DOHH2 (cell line): ENCODE results near the gene NUDCD2.

Experiments used
- H3F3A ChIP-seq: fragments of 200-600 bp; sonication (generic), shearing (Covaris generic); 2 replicates; pipeline ENCODE4 v1.6.0; 2016; ENCODE audit warnings: antibody characterized with exemption, mild to moderate bottlenecking; ENCODE audit not compliant: control insufficient read depth, insufficient read depth
- H3K27ac ChIP-seq: fragments of 200-600 bp; sonication (generic); 2 replicates; pipeline ENCODE4 v1.5.1; 2014; ENCODE audit warnings: low read depth, mild to moderate bottlenecking, low read length, moderate library complexity
- H3K27me3 ChIP-seq: fragments of 200-600 bp; sonication (generic); 2 replicates; pipeline ENCODE4 v1.6.1; 2014; ENCODE audit warnings: mild to moderate bottlenecking, low read length, mixed read lengths; ENCODE audit not compliant: control insufficient read depth
- H3K36me3 ChIP-seq: fragments of 200-600 bp; sonication (generic); 2 replicates; pipeline ENCODE4 v1.6.1; 2014; ENCODE audit warnings: mild to moderate bottlenecking, low read length, moderate library complexity, mixed read lengths; ENCODE audit not compliant: control insufficient read depth
- H3K4me1 ChIP-seq: fragments of 200-600 bp; sonication (generic); 2 replicates; pipeline ENCODE4 v1.6.1; 2014; ENCODE audit warnings: mild to moderate bottlenecking, low read length, mixed read lengths; ENCODE audit not compliant: control insufficient read depth
- H3K4me2 ChIP-seq: fragments of 200-600 bp; sonication (generic); 2 replicates; pipeline ENCODE4 v1.6.0; 2014; ENCODE audit warnings: mild to moderate bottlenecking, low read length, moderate library complexity
- H3K4me3 ChIP-seq: fragments of 200-600 bp; sonication (generic); 2 replicates; pipeline ENCODE4 v1.5.1; 2014; ENCODE audit warnings: mild to moderate bottlenecking, low read length, mixed read lengths
- H3K79me2 ChIP-seq: fragments of 200-600 bp; sonication (generic); 2 replicates; pipeline ENCODE4 v1.6.1; 2014; ENCODE audit warnings: mild to moderate bottlenecking, low read length, mixed read lengths; ENCODE audit not compliant: control insufficient read depth
- H3K9me2 ChIP-seq: fragments of 200-600 bp; sonication (generic); replicated peaks from 2 replicates; pipeline ENCODE4 v1.6.1; 2014; ENCODE audit warnings: mild to moderate bottlenecking, low read length, mixed read lengths; ENCODE audit not compliant: control insufficient read depth
- H3K9me3 ChIP-seq: fragments of 200-600 bp; sonication (generic); 2 replicates; pipeline ENCODE4 v1.6.1; 2014; ENCODE audit warnings: antibody characterized with exemption, low read length, mixed read lengths; ENCODE audit not compliant: control insufficient read depth, insufficient read depth
- H4K20me1 ChIP-seq: fragments of 200-600 bp; sonication (generic); 2 replicates; pipeline ENCODE4 v1.6.0; 2014; ENCODE audit warnings: low read depth, mild to moderate bottlenecking, antibody characterized with exemption, low read length, moderate library complexity; ENCODE audit not compliant: control insufficient read depth, insufficient read depth
- EZH2phosphoT487 ChIP-seq: fragments of 200-600 bp; sonication (generic); IDR thresholded peaks from 2 replicates; pipeline ENCODE4 v1.6.1; 2017; ENCODE audit warnings: borderline replicate concordance, mild to moderate bottlenecking, antibody characterized with exemption, low read length, moderate library complexity, mixed read lengths
- TF ChIP-seq, protein P1 (sequence below): fragments of 200-600 bp; sonication (generic); IDR thresholded peaks from one replicate; pipeline ENCODE4 v1.5.1; 2014; ENCODE audit warnings: antibody characterized with exemption, mild to moderate bottlenecking, low read depth, low read length; ENCODE audit not compliant: poor library complexity, severe bottlenecking

NUDCD2 gene

DNA sequence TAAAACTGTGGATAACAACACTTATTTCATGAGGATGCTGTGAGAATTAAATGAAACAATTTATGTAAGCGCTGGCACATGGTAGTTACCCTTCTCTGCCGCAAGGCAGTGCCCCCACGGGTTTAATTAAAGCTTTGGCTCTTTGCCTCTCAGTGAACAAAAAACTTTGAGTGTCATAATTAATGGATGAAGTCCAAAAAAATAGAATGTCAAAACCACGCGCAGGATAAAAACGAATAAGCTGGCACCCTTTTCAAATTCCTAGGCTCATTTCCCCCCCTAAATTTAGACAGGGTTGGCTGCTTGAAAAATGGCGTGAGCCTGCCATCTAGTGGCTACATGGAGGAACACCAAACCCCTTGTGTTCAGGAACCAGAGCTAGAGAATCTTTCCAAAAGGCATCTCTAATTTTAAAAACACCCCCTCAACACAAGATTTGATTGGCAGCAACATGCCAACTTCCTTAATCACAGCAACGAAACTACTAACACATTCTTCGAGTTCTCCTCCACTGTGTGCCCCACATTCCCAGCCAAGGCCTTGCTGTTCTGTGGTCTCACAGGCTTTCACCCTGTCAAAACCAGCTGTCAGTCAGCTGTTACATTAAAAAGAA lies 51.5 kb downstream of the NUDCD2 start:
- Histone ChIP-seq H4K20me1 (no peaks in the 10 kb centered on the region), H3K9me2 (no peaks in the 10 kb centered on the region), H3K79me2 (no peaks in the 10 kb centered on the region), H3K4me2 (peak overlapping the region; percentile 48), H3K27me3 (no peaks in the 10 kb centered on the region), H3K27ac (no peak overlapping the region), H3K4me3 (peak overlapping the region; percentile 18; the same call in 1 of the 2 replicates), H3K4me1 (peaks cover 34% of the 10 kb centered on the region), H3F3A (no peaks in the 10 kb centered on the region), H3K9me3 (no peaks in the 10 kb centered on the region), H3K36me3 (no peaks in the 10 kb centered on the region)
- TF ChIP-seq, protein P1, sequence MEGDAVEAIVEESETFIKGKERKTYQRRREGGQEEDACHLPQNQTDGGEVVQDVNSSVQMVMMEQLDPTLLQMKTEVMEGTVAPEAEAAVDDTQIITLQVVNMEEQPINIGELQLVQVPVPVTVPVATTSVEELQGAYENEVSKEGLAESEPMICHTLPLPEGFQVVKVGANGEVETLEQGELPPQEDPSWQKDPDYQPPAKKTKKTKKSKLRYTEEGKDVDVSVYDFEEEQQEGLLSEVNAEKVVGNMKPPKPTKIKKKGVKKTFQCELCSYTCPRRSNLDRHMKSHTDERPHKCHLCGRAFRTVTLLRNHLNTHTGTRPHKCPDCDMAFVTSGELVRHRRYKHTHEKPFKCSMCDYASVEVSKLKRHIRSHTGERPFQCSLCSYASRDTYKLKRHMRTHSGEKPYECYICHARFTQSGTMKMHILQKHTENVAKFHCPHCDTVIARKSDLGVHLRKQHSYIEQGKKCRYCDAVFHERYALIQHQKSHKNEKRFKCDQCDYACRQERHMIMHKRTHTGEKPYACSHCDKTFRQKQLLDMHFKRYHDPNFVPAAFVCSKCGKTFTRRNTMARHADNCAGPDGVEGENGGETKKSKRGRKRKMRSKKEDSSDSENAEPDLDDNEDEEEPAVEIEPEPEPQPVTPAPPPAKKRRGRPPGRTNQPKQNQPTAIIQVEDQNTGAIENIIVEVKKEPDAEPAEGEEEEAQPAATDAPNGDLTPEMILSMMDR, result peak; percentile 82
- TF ChIP-seq EZH2phosphoT487, result no peak

DNA sequence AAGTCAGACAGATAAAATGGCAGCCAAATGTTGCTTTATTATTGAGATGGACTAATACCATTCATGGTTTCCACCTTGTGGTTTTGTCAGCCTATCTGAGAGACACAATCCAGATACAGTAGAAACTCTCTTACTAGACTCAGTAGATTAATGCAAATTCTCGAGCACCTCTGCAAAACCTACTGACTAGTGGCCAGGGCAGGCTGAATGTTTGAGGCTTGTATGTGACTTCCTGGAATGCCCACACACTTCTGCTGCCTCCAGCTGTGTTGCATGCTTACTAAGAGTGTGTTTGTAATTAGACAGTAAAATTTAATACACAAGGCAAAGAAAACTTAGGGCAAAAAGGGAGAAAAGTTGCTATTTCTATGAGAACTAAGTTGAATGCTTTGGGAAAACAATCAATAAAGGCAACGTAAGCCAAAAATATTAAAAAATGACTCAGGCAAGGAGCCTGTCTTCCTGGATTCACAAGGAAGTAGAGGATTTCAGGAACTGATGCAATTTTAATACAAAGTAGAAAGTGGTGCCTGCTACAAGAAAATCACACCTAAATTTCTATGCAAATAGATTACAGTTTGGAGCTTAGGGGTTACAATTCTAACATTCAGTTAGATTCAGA lies 52.8 kb downstream of the NUDCD2 start:
- Histone ChIP-seq H3K4me2 (peak overlapping the region; percentile 5), H3K36me3 (no peaks in the 10 kb centered on the region), H3F3A (no peaks in the 10 kb centered on the region), H3K27me3 (no peaks in the 10 kb centered on the region), H3K4me3 (no peak overlapping the region), H3K27ac (no peak overlapping the region), H4K20me1 (no peaks in the 10 kb centered on the region), H3K9me3 (no peaks in the 10 kb centered on the region), H3K9me2 (no peaks in the 10 kb centered on the region), H3K79me2 (no peaks in the 10 kb centered on the region), H3K4me1 (peaks cover 34% of the 10 kb centered on the region)
- TF ChIP-seq EZH2phosphoT487, result no peak
- TF ChIP-seq, protein P1, result no peak

DNA sequence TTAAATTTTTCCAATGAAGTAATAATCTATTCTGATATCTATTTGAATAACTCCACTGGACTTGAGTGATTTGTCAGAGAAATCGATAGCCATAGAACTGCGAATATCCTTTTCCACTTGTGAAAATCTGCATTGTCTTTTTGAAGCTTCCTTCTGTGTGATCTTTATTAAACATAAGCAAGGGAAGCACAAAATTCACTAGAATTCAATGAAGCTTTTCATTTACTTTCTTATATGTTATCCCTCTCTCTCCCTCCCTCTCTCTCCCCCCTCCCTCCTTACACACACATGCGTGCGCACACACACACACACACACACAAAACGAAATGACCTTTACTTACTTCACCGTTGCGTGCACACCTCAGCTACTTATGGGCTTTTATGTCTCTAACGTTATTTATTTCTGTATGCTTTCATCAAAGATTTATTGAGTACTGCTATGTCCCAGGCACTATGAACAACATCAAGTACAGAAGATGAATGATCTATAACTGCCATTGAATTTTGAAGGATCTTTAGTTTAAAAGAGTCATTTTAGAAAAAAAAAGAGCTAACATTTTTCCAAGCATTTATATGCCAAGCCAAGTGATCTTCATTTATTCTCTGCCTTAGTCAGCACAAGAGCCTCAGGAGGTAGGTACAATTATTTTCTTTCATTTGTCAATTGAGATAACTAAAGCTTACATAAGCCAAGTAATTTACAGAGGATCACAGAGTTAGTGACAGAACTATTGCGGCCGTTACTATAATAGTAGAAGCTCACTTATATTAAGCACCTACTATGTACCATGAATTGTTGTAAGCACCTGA lies 55.3 kb downstream of the NUDCD2 start:
- H4K20me1 ChIP-seq, result no peaks in the 10 kb centered on the region
- H3K4me2 ChIP-seq, result no peak overlapping the region
- no peaks in the 10 kb centered on the region for H3K9me2 ChIP-seq
- H3K4me1 ChIP-seq, result peaks cover 34% of the 10 kb centered on the region
- H3K79me2 ChIP-seq, result no peaks in the 10 kb centered on the region
- H3K27me3 ChIP-seq, result no peaks in the 10 kb centered on the region
- no peak overlapping the region for H3K4me3 ChIP-seq
- H3K36me3 ChIP-seq, result no peaks in the 10 kb centered on the region
- no peaks in the 10 kb centered on the region for H3F3A ChIP-seq
- TF ChIP-seq EZH2phosphoT487, result no peak
- TF ChIP-seq, protein P1, result no peak
- no peak overlapping the region for H3K27ac ChIP-seq
- no peaks in the 10 kb centered on the region for H3K9me3 ChIP-seq
